A172 (cell line): ENCODE results near the gene MYADML2. TPM values are rescaled to one million over a fixed set of nuclear protein-coding genes. Genes with fewer than 3 reads are reported as not detected.
"Not testable (repeated sequence)": the region's sequence is repeated elsewhere in the genome, so short reads cannot be mapped to it uniquely, and the experiment has no call there.

ENCODE experiments used
- DNase-seq: peaks from one replicate; pipeline ENCODE4 v3.0.0-alpha.2; 2015; ENCODE audit warnings: low spot score
- total RNA-seq: library from RNA; depleted of rRNA; stranded (reverse); fragments of >200 nt; shearing (Covaris generic); gene quantifications from 2 replicates; pipeline ENCODE4 v1.2.3, GENCODE V29; 2014

Gene MYADML2
- total RNA-seq, 1 experiment from 2014 or later: not detected

GRCh38 chr17:81926451-81927151 is 20.4 kb downstream of the MYADML2 start:
- peak; percentile 90 for DNase-seq

DNA sequence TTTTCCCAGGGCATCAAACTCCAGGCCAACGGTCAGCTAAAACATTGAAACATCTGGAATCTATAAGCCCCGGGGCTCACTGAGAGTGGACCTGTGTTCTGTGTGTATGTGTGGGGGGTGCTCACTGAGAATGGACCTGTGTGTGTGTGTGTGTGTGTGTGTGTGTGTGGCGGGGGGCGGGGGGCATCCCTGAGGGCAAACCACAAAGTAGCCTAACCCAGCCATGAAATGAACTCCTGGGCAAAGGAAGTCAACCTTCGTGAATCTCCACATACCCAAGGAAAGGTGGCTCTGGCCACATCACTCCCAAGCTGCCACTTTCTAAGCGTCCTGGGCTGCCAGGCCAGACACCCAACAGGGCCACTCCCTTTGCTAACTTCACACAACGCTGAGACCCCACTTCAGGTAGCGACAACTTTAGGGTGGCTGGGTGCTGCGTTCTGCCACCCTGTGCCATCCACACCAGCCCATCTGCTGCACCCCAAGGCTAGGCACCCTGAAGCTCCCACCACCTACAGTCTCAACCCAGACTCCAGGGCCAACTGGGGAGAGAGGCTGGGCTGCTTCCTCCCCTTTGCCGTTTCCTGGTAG is 21.1 kb downstream of the MYADML2 start:
- DNase-seq: no peak

DNA sequence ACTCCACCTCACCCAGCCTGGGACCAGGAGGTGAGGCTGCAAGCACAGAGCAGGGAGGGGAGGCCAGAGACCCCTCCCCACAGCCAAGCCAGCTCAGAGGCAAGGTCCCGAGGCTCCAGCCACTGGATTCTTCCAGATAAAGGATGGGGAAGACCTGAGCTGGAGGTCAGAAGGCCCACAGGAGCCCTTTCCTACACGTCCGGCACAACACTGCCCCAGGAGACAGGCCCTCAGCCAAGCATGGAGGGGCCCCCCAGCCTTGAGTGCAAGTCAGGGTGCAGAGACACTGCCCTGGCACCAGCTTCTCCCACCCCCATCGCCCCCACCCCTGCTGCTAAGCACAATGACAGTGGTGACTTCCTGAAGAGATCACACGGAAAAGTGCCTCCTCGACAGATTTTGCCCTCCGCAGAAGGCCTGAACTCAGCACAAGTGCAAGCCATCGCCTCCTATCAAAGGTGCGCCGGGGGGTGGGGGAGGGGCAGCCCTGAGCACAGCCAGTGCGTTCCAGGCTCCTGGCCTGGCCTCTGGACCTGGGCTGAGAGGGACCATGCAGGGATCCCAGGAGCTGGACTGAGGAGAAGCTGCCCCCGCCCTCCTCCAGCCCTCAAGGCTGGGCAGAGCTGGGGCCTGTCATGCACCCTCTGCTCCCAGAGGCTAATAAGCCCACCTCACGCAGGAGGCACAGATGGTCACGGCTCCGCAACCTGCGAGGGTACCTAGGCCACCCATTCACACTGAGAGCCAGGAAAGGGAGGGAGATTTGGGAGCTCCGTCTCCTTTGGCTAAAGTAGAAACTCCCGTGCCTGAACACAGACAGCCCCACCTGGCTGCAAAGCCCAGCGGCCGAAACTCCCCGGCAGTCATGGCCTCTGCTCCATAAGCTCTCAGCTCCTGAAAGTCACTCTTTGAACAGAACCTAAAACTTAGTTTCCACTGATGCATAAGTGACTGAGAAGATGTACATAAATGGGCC is 22.2 kb downstream of the MYADML2 start:
- DNase-seq: no peak

DNA sequence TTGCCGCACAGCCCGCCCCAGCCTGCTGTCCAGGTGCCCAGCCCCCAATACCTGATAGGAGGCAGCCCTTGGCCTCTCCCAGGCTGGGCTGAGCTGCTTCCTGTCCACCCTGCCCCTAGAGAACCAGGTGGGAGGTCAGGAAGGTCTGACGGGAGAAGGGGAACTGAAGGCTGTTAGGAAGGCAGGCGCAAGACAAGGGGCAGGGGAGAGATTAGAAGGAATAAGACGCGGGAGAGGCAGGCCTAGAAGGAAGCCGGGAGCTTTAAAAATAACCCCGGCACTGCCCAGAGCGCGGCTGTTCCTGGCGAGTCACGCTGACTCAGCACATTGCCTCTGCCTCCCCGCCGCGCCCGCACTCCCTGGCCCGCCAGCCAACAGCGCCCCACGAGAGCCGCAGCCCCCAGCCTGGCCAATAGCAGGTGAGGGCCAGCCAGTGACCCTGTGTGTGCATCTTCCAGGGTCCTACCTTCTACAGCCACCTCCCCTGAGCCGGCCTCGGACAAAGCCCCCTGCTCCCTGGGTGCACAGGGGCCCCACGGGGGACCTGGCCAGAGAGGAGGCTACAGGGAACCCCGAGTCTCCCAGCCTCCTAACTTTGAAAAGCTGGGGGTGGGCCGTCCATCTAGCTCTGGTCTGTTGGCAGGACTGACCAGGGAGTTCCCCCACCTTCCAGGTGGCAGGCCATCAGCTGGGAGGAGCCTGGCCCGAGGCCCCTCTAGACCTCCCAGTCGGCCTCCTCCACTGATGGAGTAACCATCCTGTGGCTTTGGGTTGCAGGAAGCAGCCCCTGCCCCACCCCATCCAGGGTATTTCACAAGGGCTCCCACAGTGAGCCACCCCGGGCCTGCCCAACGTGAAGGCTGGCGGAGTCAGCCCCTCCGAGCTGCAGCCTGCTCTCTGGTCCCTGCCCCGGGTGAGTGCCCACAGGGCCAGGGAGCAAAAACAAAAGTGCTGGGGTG is 23.5 kb downstream of the MYADML2 start:
- DNase-seq: peak; percentile 92

- no peak for DNase-seq
Observed at GRCh38 chr17:81922566-81923301, 24.3 kb downstream of the MYADML2 start.

DNA sequence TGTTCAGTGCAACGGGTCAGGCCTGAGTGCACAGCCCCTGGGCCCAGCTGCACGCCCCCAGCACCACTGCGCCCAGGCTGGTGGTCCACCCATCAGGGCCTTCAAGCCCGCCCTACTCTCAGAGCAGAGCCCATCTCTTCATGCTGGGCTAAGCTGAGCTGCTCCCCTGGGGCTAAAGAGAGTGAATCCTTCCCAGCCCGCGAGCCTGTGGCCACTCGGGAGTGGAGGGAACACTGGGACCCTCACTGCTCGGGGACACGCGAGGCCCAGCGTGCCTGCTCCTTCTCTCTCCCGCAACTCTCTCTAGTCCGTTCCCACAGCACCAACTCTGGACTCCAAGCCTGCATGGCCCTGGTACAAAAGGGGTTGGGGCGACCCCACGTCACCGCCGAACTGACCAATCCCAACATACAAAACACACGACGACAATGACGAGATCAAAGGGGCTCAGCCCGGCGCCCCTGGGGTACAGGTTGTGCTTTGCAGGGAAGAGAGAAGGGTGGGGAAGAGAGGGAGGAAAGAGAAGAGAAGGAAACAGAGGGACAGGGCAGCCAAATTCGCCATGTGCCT is 25.0 kb downstream of the MYADML2 start:
- no peak for DNase-seq

- DNase-seq: no peak
Observed at GRCh38 chr17:81921537-81921862, 25.5 kb downstream of the MYADML2 start.

- no peak for DNase-seq
Observed at GRCh38 chr17:81920612-81921536, 26.2 kb downstream of the MYADML2 start.

DNA sequence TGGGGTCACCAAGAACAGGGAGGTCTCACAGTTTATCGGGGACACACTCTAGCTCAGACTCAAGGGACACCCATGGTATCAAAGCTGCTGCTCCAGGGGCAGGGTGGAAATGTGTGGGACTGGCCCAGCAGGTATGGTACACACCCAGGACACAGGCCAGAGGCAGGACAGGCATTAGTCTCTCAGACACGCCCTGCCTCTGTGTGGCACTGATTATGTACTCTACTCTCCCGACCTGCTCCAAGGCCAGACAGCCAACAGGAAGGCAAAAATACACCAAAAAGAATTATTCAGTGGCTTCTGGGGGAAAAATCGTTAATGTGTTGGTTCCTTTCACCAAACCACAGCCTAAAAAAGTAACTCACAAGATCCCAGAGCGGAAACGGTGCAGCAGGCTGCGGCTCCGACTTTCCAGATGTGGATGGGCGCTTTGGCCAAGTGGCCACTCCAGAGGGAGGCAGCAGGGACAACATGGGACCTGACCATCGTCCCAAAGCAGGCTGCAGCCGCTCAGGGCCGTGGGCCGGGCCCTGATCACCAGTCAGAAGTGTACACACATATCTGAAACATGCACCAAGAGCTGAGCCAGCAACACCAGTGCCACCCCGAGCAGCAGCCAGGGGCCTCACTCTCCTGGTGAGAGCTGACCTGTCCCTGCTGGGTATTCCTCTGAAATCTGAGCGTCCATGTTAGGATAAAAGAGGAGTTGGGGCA is 28.0 kb downstream of the MYADML2 start:
- no peak for DNase-seq

DNA sequence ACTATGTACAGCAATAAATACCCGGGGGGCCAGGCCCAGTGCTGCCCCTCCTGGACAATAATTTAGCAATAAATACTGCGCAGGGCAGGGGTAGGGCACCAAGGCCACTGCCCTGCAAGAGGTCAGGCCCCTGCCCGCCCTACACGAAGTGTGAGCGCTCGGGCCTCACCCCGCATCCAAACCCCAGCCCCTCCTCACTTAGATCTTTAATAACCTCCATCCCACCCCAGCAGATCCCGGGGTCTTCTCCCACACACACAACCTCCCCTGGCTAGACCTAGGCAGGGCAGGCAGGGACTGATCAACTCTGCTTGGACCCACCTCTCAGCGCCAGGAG is 28.7 kb downstream of the MYADML2 start:
- DNase-seq: not testable (repeated sequence)

GRCh38 chr17:81917565-81918332 is 29.3 kb downstream of the MYADML2 start, which contains the start of gene SIRT7:
TSS of gene SIRT7 (minus strand) at chr17:81918176. CDS start at chr17:81918131, 45 bp downstream.
- peak; percentile 61 for DNase-seq

- peak; percentile 93 for DNase-seq
Observed at GRCh38 chr17:81916234-81917001, 30.6 kb downstream of the MYADML2 start.

GRCh38 chr17:81915331-81915730 is 31.7 kb downstream of the MYADML2 start:
- no peak for DNase-seq

DNA sequence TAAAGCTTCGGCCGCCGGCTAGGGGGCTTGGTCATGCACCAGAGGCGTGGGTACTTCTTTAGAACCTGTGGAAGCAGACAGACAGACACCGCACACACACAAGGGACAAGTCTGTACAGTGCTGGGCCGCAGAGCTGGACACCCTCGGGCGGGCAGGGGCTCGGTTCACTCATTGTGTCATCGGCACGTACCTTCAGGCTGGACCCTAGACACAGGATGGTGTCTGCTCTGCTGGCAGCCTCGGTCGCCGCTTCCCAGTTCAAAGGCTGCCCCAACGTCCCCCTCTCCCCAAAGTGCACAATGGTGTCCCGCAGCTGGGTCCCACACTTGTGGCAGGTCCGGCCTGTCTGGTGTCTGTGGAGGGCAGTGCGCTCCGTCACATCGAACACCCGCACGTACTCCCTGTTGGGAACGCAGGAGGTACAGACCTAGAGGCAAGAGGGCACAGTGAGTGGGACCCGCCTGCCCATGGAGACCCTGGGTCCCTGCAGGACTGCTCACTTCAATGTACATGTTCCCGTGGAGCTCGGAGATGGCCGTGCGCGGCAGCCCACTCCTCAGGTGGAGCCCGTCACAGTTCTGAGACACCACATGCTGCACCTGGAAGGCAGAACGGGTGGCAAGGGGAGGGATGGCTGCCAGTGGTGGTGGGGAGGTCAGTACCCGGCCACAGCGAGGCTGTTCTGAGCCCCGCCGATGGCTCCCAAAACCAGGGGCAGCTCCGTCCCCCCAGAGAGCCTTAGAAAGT is 32.8 kb downstream of the MYADML2 start:
- no peak for DNase-seq

- DNase-seq: no peak
Observed at GRCh38 chr17:81913394-81914102, 33.5 kb downstream of the MYADML2 start.
